Tibial nerve (tissue), 4 donors: ENCODE measurements around the gene AP2A1.

Experiments
- CTCF ChIP-seq, 5 experiments: fragments of 200-600 bp in 3 of 5; fragments of 450-650 bp in 2 of 5; sonication (generic) in 3 of 5; IDR thresholded peaks; one replicate each; pipeline ENCODE4 v1.5.1; 2016 to 2019; ENCODE audit warnings: antibody characterized with exemption in 5 of 5, mild to moderate bottlenecking in 3 of 5, moderate library complexity in 2 of 5
- EP300 ChIP-seq, 2 donors: sonication (generic); formaldehyde crosslinking; IDR thresholded peaks; one replicate each; pipeline ENCODE4 v1.6.1; 2017; ENCODE audit warnings: antibody characterized with exemption in 2 of 2, mild to moderate bottlenecking in 1 of 2
- POLR2A ChIP-seq, 2 donors: fragments of 450-650 bp; IDR thresholded peaks; one replicate each; pipeline ENCODE4 v1.6.1; 2017; ENCODE audit warnings: antibody characterized with exemption in 2 of 2, mild to moderate bottlenecking in 2 of 2, moderate library complexity in 2 of 2

GRCh38 chr19:49827034-49827433 is 60.2 kb downstream of the AP2A1 start:
- TF ChIP-seq CTCF (IDR thresholded peaks at IDR 0.05) (no peak), POLR2A (IDR thresholded peaks at IDR 0.05) (no peak), EP300 (IDR thresholded peaks at IDR 0.05) (no peak)
